ENCODE results near the gene RELT. TPM values are rescaled to one million over a fixed set of nuclear protein-coding genes. Genes with fewer than 3 reads are reported as not detected.

Gene RELT
- total RNA-seq, 1 donor from 2014 or later: 5.2 TPM

DNA sequence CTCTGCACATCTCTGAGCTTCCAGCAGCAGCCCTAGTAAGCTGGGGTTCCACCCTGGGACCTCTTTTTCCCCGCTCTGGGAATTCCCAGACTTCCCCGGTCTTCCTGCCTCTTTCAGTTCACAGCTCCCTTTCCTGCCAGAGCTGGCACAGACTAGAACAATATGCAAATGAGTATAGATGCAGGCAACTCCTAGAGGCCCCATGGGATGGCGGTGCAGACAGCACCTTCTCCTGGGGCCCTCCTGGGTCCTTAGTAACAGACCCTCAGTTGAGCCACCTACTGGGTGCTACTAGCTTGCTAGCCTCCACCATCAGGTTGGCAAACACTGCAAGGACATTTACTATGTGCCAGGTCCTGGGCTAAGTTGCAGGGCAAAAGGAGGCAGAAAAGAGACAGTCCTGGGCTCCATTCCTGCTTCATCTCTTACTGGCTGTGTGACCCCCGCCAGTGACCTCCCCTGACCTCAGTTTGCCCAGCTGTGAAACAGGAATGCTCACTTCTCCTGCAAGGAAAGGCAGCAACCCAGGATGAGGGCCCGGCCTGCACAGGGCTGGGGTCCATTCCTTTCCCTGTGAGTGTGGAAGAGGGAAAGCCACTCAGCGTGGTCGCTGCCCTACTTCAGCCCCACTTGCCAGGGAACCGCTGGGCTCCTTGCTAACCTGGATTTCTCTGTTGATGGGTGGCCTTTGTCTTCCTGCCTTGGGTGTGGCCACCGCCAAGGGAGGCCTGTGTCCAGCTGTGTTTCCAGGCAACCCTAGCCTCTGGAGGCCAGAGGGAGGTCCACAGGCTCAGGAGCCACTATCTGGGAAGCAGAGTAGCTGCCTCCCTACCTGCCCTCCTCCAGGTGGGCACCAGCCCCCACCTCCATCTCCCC is 7.3 kb downstream of the RELT start:
- H3K27me3 Mint-ChIP-seq (ENCODE audit: low read depth, unreplicated experiment): no peaks in the 10 kb centered on the region
- DNase-seq (ENCODE audit: low read depth) (no peak), FAIRE-seq (no peak)
- Histone ChIP-seq H3K9me3 (ENCODE audit: insufficient read depth, low read depth, low read length) (no peaks in the 10 kb centered on the region), H3K4me2 (ENCODE audit: low read length) (no peak overlapping the region), H3K9ac (ENCODE audit: low read length) (no peak overlapping the region), H3K27ac (ENCODE audit: low read depth, low read length) (no peak overlapping the region), H4K20me1 (ENCODE audit: insufficient read depth, low read length) (peaks cover 96% of the 10 kb centered on the region), H3K4me3 (ENCODE audit: insufficient read depth, low read depth, low read length) (no peak overlapping the region), H2AFZ (ENCODE audit: low read depth, low read length) (no peak overlapping the region), H3K36me3 (ENCODE audit: insufficient read depth, low read length) (no peaks in the 10 kb centered on the region), H3K79me2 (ENCODE audit: insufficient read depth, low read length) (peaks cover 97% of the 10 kb centered on the region), H3K27me3 (ENCODE audit: insufficient read depth, low read length) (no peaks in the 10 kb centered on the region), H3K4me1 (ENCODE audit: insufficient read depth, low read length) (peaks cover 6% of the 10 kb centered on the region)
- TF ChIP-seq EZH2 (IDR thresholded peaks at IDR 0.05; ENCODE audit: insufficient read depth, low read length) (no peak), CTCF (IDR thresholded peaks at IDR 0.05; ENCODE audit: insufficient read depth, low read depth, low read length) (no peak)
- H3K36me3 Mint-ChIP-seq (ENCODE audit: low read depth, unreplicated experiment): no peaks in the 10 kb centered on the region
- H3K27ac Mint-ChIP-seq (ENCODE audit: unreplicated experiment): no peak overlapping the region
- H3K4me1 Mint-ChIP-seq (ENCODE audit: low read depth, unreplicated experiment): peaks cover 10% of the 10 kb centered on the region
- H3K9me3 Mint-ChIP-seq (ENCODE audit: unreplicated experiment): no peaks in the 10 kb centered on the region
- H3K4me3 Mint-ChIP-seq (ENCODE audit: unreplicated experiment): no peak overlapping the region

DNA sequence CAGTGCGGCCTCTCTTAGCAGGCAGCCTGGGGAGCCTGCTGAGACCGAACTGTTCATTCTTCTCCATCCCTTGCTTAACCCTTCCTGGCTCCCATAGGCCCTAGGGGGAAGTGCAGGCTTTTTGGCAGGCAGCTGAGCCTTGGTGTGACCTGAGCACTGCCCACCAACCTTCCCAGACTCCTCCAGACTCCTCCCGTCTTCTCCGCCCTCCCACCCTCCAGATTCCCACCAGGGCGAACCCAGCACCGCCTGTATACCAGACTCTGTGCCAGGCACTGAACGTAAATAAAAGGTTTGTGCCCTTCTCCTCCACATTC is 7.9 kb downstream of the RELT start:
- Histone ChIP-seq H3K79me2 (ENCODE audit: insufficient read depth, low read length) (peaks cover 97% of the 10 kb centered on the region), H2AFZ (ENCODE audit: low read depth, low read length) (no peak overlapping the region), H3K4me3 (ENCODE audit: insufficient read depth, low read depth, low read length) (no peak overlapping the region), H3K9ac (ENCODE audit: low read length) (no peak overlapping the region), H3K4me2 (ENCODE audit: low read length) (no peak overlapping the region), H3K27ac (ENCODE audit: low read depth, low read length) (no peak overlapping the region), H3K4me1 (ENCODE audit: insufficient read depth, low read length) (peaks cover 8% of the 10 kb centered on the region), H3K36me3 (ENCODE audit: insufficient read depth, low read length) (no peaks in the 10 kb centered on the region), H3K27me3 (ENCODE audit: insufficient read depth, low read length) (no peaks in the 10 kb centered on the region), H4K20me1 (ENCODE audit: insufficient read depth, low read length) (peaks cover 96% of the 10 kb centered on the region), H3K9me3 (ENCODE audit: insufficient read depth, low read depth, low read length) (no peaks in the 10 kb centered on the region)
- H3K27ac Mint-ChIP-seq (ENCODE audit: unreplicated experiment): no peak overlapping the region
- TF ChIP-seq CTCF (IDR thresholded peaks at IDR 0.05; ENCODE audit: insufficient read depth, low read depth, low read length): no peak
- no peak for TF ChIP-seq EZH2 (IDR thresholded peaks at IDR 0.05; ENCODE audit: insufficient read depth, low read length)
- no peak for DNase-seq (ENCODE audit: low read depth)
- FAIRE-seq: no peak
- no peaks in the 10 kb centered on the region for H3K27me3 Mint-ChIP-seq (ENCODE audit: low read depth, unreplicated experiment)
- H3K4me3 Mint-ChIP-seq (ENCODE audit: unreplicated experiment): no peak overlapping the region
- H3K36me3 Mint-ChIP-seq (ENCODE audit: low read depth, unreplicated experiment): peaks cover under 1% of the 10 kb centered on the region
- H3K4me1 Mint-ChIP-seq (ENCODE audit: low read depth, unreplicated experiment): peaks cover 10% of the 10 kb centered on the region
- peaks cover 1% of the 10 kb centered on the region for H3K9me3 Mint-ChIP-seq (ENCODE audit: unreplicated experiment)

DNA sequence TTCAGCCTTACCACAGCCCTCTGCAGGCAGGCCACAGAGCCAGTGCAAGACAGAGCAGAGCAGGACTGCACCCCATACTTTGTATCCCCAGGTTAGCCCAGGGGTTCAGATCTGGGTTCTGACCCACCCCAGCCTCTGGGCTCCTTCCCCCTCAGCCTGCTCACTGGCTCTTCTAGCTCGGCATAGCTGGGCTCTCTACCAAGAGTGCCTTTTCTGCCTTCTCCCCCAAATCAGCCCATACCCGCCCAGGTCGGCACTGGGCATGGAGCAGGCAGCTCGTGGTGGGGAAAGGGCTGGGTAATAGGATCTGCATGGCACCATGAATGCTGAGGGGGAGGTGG is 8.3 kb downstream of the RELT start:
- Mint-ChIP-seq H3K4me3 (ENCODE audit: unreplicated experiment) (no peak overlapping the region), H3K27ac (ENCODE audit: unreplicated experiment) (no peak overlapping the region), H3K4me1 (ENCODE audit: low read depth, unreplicated experiment) (peaks cover 10% of the 10 kb centered on the region), H3K9me3 (ENCODE audit: unreplicated experiment) (peaks cover 3% of the 10 kb centered on the region), H3K36me3 (ENCODE audit: low read depth, unreplicated experiment) (peaks cover 2% of the 10 kb centered on the region), H3K27me3 (ENCODE audit: low read depth, unreplicated experiment) (no peaks in the 10 kb centered on the region)
- H3K4me2 ChIP-seq (ENCODE audit: low read length): no peak overlapping the region
- H3K36me3 ChIP-seq (ENCODE audit: insufficient read depth, low read length): no peaks in the 10 kb centered on the region
- no peaks in the 10 kb centered on the region for H3K9me3 ChIP-seq (ENCODE audit: insufficient read depth, low read depth, low read length)
- H3K27ac ChIP-seq (ENCODE audit: low read depth, low read length): no peak overlapping the region
- DNase-seq (ENCODE audit: low read depth): no peak
- H3K4me1 ChIP-seq (ENCODE audit: insufficient read depth, low read length): peaks cover 11% of the 10 kb centered on the region
- no peaks in the 10 kb centered on the region for H3K27me3 ChIP-seq (ENCODE audit: insufficient read depth, low read length)
- H3K4me3 ChIP-seq (ENCODE audit: insufficient read depth, low read depth, low read length): no peak overlapping the region
- TF ChIP-seq CTCF (IDR thresholded peaks at IDR 0.05; ENCODE audit: insufficient read depth, low read depth, low read length) (no peak), EZH2 (IDR thresholded peaks at IDR 0.05; ENCODE audit: insufficient read depth, low read length) (no peak)
- no peak for FAIRE-seq
- H4K20me1 ChIP-seq (ENCODE audit: insufficient read depth, low read length): peaks cover 96% of the 10 kb centered on the region
- H3K9ac ChIP-seq (ENCODE audit: low read length): no peak overlapping the region
- no peak overlapping the region for H2AFZ ChIP-seq (ENCODE audit: low read depth, low read length)
- peaks cover 94% of the 10 kb centered on the region for H3K79me2 ChIP-seq (ENCODE audit: insufficient read depth, low read length)

All from astrocyte (in vitro differentiated cells and primary cell).